ENCODE data around the gene SH3RF1. TPM values are rescaled to one million over a fixed set of nuclear protein-coding genes. Genes with fewer than 3 reads are reported as not detected.

SH3RF1 gene
- total and polyA plus RNA-seq, 7 donors, result 8.2 to 20.8 (median 12.5) TPM

GRCh38 chr4:169121861-169122382 lies 148.8 kb downstream of the SH3RF1 start:
- Histone ChIP-seq H3K27ac (no peak overlapping the region), H3K36me3 (peaks cover 0 to 26% (median 7%) of the 10 kb centered on the region in 4 donors), H3K27me3 (no peaks in the 10 kb centered on the region), H3K4me3 (no peak overlapping the region), H3K4me1 (no peaks in the 10 kb centered on the region), H3K9me3 (no peaks in the 10 kb centered on the region)
- 90 to 94% methylated on average over 12 of the region's 12 CpGs for WGBS, 2 donors
- no peak for TF ChIP-seq CTCF (IDR thresholded peaks at IDR 0.05)
- no peak for TF ChIP-seq POLR2AphosphoS5 (IDR thresholded peaks at IDR 0.05)
- no peak for TF ChIP-seq EP300 (IDR thresholded peaks at IDR 0.05)
- no peak for TF ChIP-seq POLR2A (IDR thresholded peaks at IDR 0.05)
- DNase-seq, result no peak
- intact Hi-C loops (cut with DNase I), result no loop called here

- 41 to 82% methylated on average over 2 of the region's 2 CpGs for WGBS, 2 donors
- intact Hi-C loops (cut with DNase I), result no loop called here
- Histone ChIP-seq H3K36me3 (peaks cover 0 to 39% (median 10%) of the 10 kb centered on the region in 4 donors), H3K9me3 (no peaks in the 10 kb centered on the region), H3K27ac (no peak overlapping the region), H3K4me3 (no peak overlapping the region), H3K27me3 (no peaks in the 10 kb centered on the region), H3K4me1 (no peaks in the 10 kb centered on the region)
- no peak for DNase-seq
- TF ChIP-seq POLR2AphosphoS5 (IDR thresholded peaks at IDR 0.05) (no peak), CTCF (IDR thresholded peaks at IDR 0.05) (no peak), POLR2A (IDR thresholded peaks at IDR 0.05) (no peak), EP300 (IDR thresholded peaks at IDR 0.05) (no peak)
Observed at GRCh38 chr4:169120624-169121023, 150.1 kb downstream of the SH3RF1 start.

GRCh38 chr4:169119536-169119935 lies 151.2 kb downstream of the SH3RF1 start:
- no peak for TF ChIP-seq POLR2A (IDR thresholded peaks at IDR 0.05)
- TF ChIP-seq POLR2AphosphoS5 (IDR thresholded peaks at IDR 0.05), result no peak
- no peak for TF ChIP-seq EP300 (IDR thresholded peaks at IDR 0.05)
- no peak for TF ChIP-seq CTCF (IDR thresholded peaks at IDR 0.05)
- DNase-seq, result no peak
- intact Hi-C loops (cut with DNase I), result no loop called here
- Histone ChIP-seq H3K9me3 (no peaks in the 10 kb centered on the region), H3K36me3 (peaks cover 0 to 46% (median 10%) of the 10 kb centered on the region in 4 donors), H3K4me1 (no peaks in the 10 kb centered on the region), H3K4me3 (no peak overlapping the region), H3K27me3 (no peaks in the 10 kb centered on the region), H3K27ac (no peak overlapping the region)
- WGBS, 2 donors, result 71 to 77% methylated on average over 3 of the region's 3 CpGs

GRCh38 chr4:169117591-169118081 lies 153.1 kb downstream of the SH3RF1 start:
- H3K9me3 ChIP-seq, result no peaks in the 10 kb centered on the region
- no peak overlapping the region for H3K27ac ChIP-seq
- H3K4me1 ChIP-seq, result no peaks in the 10 kb centered on the region
- no peak for TF ChIP-seq POLR2AphosphoS5 (IDR thresholded peaks at IDR 0.05)
- TF ChIP-seq CTCF (IDR thresholded peaks at IDR 0.05), result no peak
- no peak for TF ChIP-seq POLR2A (IDR thresholded peaks at IDR 0.05)
- no peak for TF ChIP-seq EP300 (IDR thresholded peaks at IDR 0.05)
- WGBS, 2 donors, result 93 to 94% methylated on average over 7 of the region's 7 CpGs
- H3K27me3 ChIP-seq, result no peaks in the 10 kb centered on the region
- intact Hi-C loops (cut with DNase I), result no loop called here
- no peak overlapping the region for H3K4me3 ChIP-seq
- DNase-seq, result no peak
- H3K36me3 ChIP-seq, result peaks cover 0 to 52% (median 10%) of the 10 kb centered on the region in 4 donors

Measured in sigmoid colon (tissue), 7 donors.